Right cardiac atrium (tissue), 5 donors: ENCODE results near the gene ADRA2C. TPM values are rescaled to one million over a fixed set of nuclear protein-coding genes. Genes with fewer than 3 reads are reported as not detected.

Experiments
- ATAC-seq, 2 donors: fragments of 200-7000 bp; cut with Tn5 transposase; one replicate each; pipeline versions ENCODE4 v1.8.0 to v1.9.1; 2020; ENCODE audit warnings: moderate library complexity in 2 of 2, mild to moderate bottlenecking in 1 of 2
- DNase-seq, 3 donors: peaks; one replicate each; pipeline ENCODE4 v3.0.0-alpha.2; 2020
- H3K27ac ChIP-seq: one replicate; pipeline ENCODE4 v1.5.1; 2013; ENCODE audit warnings: mild to moderate bottlenecking, low read length, control low read depth, moderate library complexity
- H3K27me3 ChIP-seq: one replicate; pipeline ENCODE4 v1.6.1; 2013; ENCODE audit not compliant: control insufficient read depth, insufficient read depth
- H3K4me1 ChIP-seq: one replicate; pipeline ENCODE4 v1.6.1; 2013; ENCODE audit warnings: low read length; ENCODE audit not compliant: control insufficient read depth, insufficient read depth
- H3K4me3 ChIP-seq: one replicate; pipeline ENCODE4 v1.5.1; 2013; ENCODE audit warnings: low read length, control low read depth
- H3K9me3 ChIP-seq: one replicate; pipeline ENCODE4 v1.6.1; 2013; ENCODE audit warnings: low read length; ENCODE audit not compliant: control insufficient read depth
- WGBS: extraction: QIAGEN DNeasy Blood & Tissue Kit; methylation state at CpG from one replicate; pipeline ENCODE4 v1.1.7; 2013; 5-methylcytosine and 5-hydroxymethylcytosine counted together
- intact Hi-C, 4 donors: fragments of 100-400 bp; cut with DNase I; formaldehyde crosslinking; loops; one replicate each; pipeline versions ENCODE4 v1.11.0 to v1.14.0; 2022 to 2023
- polyA plus RNA-seq: library from polyadenylated mRNA; stranded (reverse); fragments of 200-250 nt; gene quantifications from one replicate; pipeline ENCODE4 v1.2.3, GENCODE V29; 2013
- total RNA-seq, 4 donors: library from RNA; stranded (reverse); fragmentation: NEBNext Ultra II Directional; extraction: Animal tissue kit (Norgen Biotek cat#: 25700); gene quantifications; one replicate each; pipeline ENCODE4 v1.2.1, GENCODE V29; 2021
- donor health status: healthy with polysubstance abuse.
- donor health status: DM: no; HTN: yes; CAD: no.
- donor health status: DM: no; HTN: no; CAD: no.
- donor health status: DM: no; HTN: yes; CAD: no; lungs with severe emphysema.
- donor health status: DM: yes; HTN: yes; CAD: no.

The ADRA2C gene
- total and polyA plus RNA-seq, 5 donors, result 3.0 to 4.8 (median 3.7) TPM

DNA sequence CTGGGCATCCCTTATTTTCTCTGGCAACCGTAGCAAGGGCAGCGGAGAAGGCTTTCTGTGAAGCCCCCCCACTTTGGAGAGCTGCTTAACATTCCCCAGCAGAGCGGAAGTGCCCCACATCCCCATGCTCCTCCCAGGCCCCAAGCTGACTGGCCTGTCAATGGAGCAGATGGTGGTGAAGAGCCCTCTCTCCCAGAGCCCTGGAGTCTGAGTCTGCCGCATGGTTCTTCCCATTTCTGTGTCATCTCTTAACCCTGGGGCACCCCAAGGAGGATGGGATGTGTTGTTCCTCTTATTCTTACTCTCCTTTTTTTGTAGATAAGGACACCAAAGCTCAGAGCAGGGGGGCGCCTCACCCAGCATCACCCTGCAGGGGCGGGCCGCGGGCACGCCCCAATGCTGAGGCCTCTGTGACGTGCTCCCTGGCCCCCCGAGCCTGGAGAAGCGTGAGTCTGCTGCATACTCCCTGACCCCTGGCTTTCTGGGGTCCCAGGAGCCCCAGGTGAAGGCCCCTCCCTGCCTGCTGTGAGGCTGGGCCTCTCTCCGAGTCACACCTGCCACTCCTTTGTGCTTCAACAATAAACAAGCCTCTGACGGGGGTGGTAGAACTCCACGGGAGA is 35.9 kb downstream of the ADRA2C start:
- 71% methylated on average over 15 of the region's 15 CpGs for WGBS
- no peak overlapping the region for H3K27ac ChIP-seq
- DNase-seq (peak in 1 of 3 donors; percentile 5), ATAC-seq (no peak)
- no peak overlapping the region for H3K4me3 ChIP-seq
- H3K4me1 ChIP-seq, result no peaks in the 10 kb centered on the region
- intact Hi-C loops, result no loop called here
- H3K27me3 ChIP-seq, result no peaks in the 10 kb centered on the region
- no peaks in the 10 kb centered on the region for H3K9me3 ChIP-seq

DNA sequence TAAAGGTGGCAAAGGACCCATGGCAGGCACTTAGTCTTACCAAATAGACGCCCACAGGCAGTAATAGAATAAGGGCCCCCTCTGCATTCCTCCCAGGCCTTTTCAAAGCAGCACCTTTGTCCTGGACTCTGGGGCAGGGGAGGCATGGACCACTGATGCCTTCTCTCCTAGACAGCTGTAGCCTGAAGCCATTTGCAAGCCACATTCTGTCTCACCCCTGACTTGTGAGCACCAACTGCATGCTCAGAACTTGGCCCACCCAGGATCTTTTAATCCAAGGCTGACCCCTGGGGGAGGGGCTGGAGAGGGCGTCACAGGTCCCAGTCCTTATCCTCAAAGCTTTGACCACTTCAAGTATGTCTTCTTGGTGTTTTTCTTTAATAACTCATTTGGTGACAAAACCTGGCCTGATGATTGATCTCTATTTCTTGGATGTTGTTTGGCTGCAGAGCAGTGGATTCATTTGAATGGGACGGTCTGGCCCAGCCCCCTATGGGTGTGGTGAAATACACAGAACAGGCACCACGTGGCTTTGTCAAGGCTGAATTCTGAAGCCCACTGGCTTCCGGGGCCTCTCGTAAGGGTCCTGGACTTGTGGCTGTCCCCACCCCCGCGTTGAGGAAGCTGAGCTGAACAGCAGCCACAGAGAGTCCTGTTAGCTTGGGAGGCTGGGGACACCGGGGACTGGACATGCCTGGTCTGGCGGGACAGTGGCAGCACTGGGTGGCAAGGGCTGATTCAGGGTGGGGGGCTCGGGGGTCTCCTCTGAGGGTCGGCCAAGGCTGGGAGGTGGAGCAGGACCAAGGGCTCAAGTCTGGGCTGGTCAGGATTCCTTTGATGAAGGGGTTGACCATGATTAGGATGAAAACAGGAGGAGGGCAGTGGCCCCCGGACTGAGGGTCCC is 36.6 kb downstream of the ADRA2C start:
- no peaks in the 10 kb centered on the region for H3K9me3 ChIP-seq
- H3K4me3 ChIP-seq, result no peak overlapping the region
- DNase-seq (peak in 2 of 3 donors; percentile 19 to 21), ATAC-seq (no peak)
- H3K4me1 ChIP-seq, result no peaks in the 10 kb centered on the region
- no peaks in the 10 kb centered on the region for H3K27me3 ChIP-seq
- 45% methylated on average over 13 of the region's 13 CpGs for WGBS
- no peak overlapping the region for H3K27ac ChIP-seq
- intact Hi-C loops, result no loop called here

DNA sequence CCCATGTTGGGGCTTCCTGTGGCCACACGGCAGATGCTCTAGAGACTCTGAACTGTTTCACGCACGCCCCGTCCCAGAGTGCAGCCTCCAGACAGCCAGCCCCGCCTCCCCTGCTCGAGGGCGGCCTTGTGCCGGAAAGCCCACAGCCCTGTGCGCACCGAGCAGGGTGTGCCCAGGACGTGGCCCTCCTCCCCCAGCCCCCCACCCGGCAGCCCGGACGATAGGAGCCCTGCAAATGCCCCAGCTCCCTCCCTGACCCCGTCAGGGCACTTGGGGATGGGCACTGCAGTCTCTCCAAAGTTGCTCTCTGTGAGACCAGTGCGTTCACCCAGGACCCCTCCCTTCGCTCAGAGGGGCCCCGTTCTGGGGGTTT is 37.3 kb downstream of the ADRA2C start:
- WGBS, result 43% methylated on average over 18 of the region's 18 CpGs
- Histone ChIP-seq H3K4me3 (no peak overlapping the region), H3K27ac (no peak overlapping the region), H3K9me3 (no peaks in the 10 kb centered on the region), H3K4me1 (no peaks in the 10 kb centered on the region), H3K27me3 (no peaks in the 10 kb centered on the region)
- peak in 2 of 3 donors; percentile 22 to 26 for DNase-seq
- intact Hi-C loops, result no loop called here
- ATAC-seq, result no peak

DNA sequence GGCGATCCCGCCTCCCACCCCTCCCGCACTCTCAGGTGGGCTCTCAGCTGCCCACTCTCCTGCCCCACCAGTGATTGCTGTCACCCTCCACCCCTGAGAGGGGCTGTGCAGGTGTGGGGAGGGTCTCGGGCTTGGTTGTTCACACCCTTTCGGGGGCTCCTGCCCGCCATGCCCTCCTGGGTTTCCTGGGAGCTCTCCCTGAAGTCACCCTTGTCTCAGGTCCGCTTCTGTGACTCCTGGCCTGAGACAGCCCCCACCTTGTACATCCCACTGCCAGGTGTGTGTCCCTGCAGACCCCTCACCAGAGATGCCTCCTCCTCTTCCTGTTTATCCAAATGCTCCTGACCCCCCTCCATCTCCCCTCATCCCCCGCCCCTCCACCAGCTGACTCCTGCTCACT is 37.8 kb downstream of the ADRA2C start:
- peak in 1 of 3 donors; percentile 25 for DNase-seq
- no peak for ATAC-seq
- WGBS, result 89% methylated on average over 8 of the region's 8 CpGs

DNA sequence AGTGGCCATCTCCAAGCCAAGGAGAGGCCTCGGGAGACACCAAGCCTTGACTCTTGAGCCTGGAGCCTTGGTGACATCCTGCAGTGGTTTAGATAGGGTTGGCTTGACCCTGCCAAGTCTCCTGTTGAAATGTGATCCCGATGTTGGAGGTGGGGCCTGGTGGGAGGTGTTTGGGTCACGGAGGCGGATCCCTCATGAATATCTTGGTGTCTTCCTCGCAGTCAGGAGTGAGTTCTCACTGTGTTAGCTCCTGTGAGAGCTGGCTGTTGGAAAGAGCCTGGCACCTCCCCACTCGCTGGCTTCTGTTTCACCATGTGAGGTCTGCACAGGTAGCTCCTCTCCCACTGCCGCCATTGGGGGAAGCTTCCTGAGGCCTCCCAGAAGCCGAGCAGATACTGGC is 38.8 kb downstream of the ADRA2C start:
- Histone ChIP-seq H3K4me3 (no peak overlapping the region), H3K4me1 (no peaks in the 10 kb centered on the region), H3K27me3 (no peaks in the 10 kb centered on the region), H3K9me3 (no peaks in the 10 kb centered on the region), H3K27ac (no peak overlapping the region)
- intact Hi-C loops, result no loop called here
- WGBS, result 84% methylated on average over 8 of the region's 8 CpGs
- DNase-seq, result no peak
- no peak for ATAC-seq

More for the DNA sequence above, 37.8 kb downstream of the ADRA2C start:
- Histone ChIP-seq H3K27ac (no peak overlapping the region), H3K27me3 (no peaks in the 10 kb centered on the region), H3K4me3 (no peak overlapping the region), H3K9me3 (no peaks in the 10 kb centered on the region), H3K4me1 (no peaks in the 10 kb centered on the region)
- intact Hi-C loops, result no loop called here

DNA sequence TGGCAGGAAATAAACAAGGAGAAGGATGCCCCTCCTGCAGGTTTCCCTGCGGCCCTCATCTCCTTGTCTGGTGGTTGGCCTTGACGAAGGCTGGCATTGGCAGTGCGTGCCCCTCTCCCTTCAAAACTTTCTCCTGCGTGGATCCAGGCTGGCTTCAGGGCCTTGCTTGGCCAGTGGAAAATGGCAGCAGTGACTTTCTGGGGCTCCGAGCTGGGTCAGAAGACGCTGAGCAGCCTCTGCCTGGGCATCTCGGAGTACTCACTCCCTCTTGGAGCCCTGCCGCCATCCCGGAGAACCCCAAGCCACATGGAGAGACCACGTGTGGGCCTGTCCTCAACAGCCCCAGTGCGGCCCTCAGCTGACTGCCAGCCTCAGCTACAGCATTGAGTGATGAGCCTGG is 39.5 kb downstream of the ADRA2C start:
- DNase-seq (peak in 2 of 3 donors; percentile 13 to 19), ATAC-seq (no peak)
- Histone ChIP-seq H3K9me3 (no peaks in the 10 kb centered on the region), H3K4me1 (no peaks in the 10 kb centered on the region), H3K4me3 (no peak overlapping the region), H3K27ac (no peak overlapping the region), H3K27me3 (no peaks in the 10 kb centered on the region)
- 91% methylated on average over 11 of the region's 11 CpGs for WGBS
- intact Hi-C loops, result no loop called here

DNA sequence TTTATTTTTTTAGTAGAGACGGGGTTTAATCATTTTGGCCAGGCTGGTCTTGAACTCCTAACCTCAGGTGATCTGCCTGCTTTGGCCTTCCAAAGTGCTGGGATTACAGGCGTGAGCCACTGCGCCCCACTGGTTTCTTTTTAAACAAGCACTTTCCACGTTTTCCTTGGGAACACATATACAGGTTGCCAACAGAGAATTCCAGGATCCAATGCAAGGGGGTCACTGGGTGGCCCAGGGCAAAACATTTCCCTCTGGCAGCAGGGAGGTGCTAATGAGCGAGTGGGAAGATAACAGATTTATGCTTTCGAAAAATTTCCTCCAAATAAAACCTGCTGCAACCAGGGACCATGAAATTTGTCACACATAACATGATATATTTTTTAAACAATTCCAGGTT is 41.1 kb downstream of the ADRA2C start:
- 37% methylated on average over 6 of the region's 6 CpGs for WGBS
- DNase-seq, result no peak
- Histone ChIP-seq H3K4me3 (no peak overlapping the region), H3K27ac (no peak overlapping the region), H3K4me1 (no peaks in the 10 kb centered on the region), H3K9me3 (no peaks in the 10 kb centered on the region), H3K27me3 (no peaks in the 10 kb centered on the region)
- intact Hi-C loops, result no loop called here
- ATAC-seq, result no peak

DNA sequence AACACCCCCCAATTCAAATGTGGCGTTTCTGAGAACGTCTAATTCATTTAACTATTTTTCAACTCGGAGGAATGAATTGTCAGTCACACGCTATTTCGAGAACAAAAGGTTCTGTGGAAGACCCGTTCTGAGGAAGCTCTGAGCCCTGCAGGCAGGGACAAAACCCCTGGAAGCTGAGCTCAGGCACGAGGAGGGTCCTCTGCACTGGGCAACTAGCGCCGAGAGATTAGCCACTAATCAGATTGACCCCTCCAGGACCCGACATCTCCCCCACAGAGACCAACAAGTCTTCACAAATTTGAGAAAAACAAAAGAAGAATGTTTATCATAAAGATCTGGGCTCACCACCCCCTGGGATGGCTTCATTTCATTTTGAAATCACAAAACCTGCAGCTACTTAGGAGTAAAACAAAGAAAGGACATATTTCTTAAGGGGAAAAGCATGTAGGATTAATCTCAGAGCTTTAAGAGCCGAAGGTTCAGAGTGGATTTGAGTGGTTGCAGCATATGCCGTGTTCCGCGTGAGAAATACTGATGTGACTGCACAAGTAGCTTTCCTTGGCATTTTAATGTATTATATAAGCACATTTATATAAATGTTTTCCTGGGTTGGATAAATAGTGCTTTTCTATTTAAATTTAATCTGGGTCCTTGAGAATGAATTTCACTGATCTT is 41.8 kb downstream of the ADRA2C start:
- WGBS, result 15% methylated on average over 14 of the region's 14 CpGs
- Histone ChIP-seq H3K4me3 (no peak overlapping the region), H3K4me1 (no peaks in the 10 kb centered on the region), H3K9me3 (no peaks in the 10 kb centered on the region), H3K27ac (no peak overlapping the region), H3K27me3 (no peaks in the 10 kb centered on the region)
- ATAC-seq (no peak), DNase-seq (no peak)
- intact Hi-C loops, result no loop called here

DNA sequence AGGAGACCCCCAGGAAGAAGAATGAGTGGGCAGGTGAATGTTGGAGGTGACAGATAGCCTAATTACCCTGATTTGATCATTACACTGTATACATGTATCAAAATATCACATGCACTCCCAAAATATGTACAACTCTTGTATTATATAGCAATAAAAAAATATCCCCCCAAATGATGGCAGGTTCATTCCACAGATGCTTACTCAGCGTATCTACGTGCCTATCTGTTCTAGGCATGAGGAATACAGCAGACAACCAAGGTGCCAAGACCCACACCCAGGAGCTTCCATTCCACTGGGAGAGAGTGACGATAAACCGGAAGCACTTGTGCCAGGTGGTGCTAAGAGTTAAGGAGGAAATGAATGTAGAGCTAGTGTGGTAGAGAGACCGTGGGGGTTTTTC is 42.4 kb downstream of the ADRA2C start:
- intact Hi-C loops, result no loop called here
- no peaks in the 10 kb centered on the region for H3K9me3 ChIP-seq
- no peak overlapping the region for H3K27ac ChIP-seq
- DNase-seq (no peak), ATAC-seq (no peak)
- 57% methylated on average over 5 of the region's 5 CpGs for WGBS
- no peak overlapping the region for H3K4me3 ChIP-seq
- no peaks in the 10 kb centered on the region for H3K4me1 ChIP-seq
- H3K27me3 ChIP-seq, result no peaks in the 10 kb centered on the region

DNA sequence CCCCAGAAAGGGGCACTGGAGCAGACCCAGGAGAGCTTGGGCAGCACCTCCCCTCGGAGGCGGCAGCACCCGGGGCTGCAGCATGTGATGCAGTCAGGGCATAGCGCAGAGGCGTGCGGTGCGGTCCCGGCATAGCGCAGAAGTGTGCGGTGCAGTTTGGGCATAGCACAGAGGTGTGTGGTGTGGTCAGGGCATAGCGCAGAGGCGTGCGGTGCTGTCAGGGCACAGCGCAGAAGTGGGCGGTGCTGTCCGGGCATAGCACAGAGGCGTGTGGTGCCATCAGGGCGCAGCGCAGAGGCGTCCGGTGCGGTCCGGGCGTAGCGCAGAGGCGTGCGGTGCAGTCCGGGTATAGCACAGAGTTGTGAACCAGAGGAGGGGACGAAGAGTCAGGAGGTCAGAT is 42.8 kb downstream of the ADRA2C start:
- H3K4me1 ChIP-seq, result no peaks in the 10 kb centered on the region
- no peaks in the 10 kb centered on the region for H3K27me3 ChIP-seq
- no peak overlapping the region for H3K4me3 ChIP-seq
- no peak overlapping the region for H3K27ac ChIP-seq
- intact Hi-C loops, result no loop called here
- DNase-seq, result peak in 2 of 3 donors; percentile 25 to 26
- no peaks in the 10 kb centered on the region for H3K9me3 ChIP-seq
- ATAC-seq, result peak in 1 of 2 donors; percentile 28
- 92% methylated on average over 29 of the region's 29 CpGs for WGBS
